GM19238 (cell line): Measurements from ENCODE around the gene PCDHB16.
"Not testable (repeated sequence)": the region's sequence is repeated elsewhere in the genome, so short reads cannot be mapped to it uniquely, and the experiment has no call there.

Experiments
- DNase-seq: peaks from one replicate; pipeline ENCODE4 v3.0.0; 2011; ENCODE audit warnings: low spot score; ENCODE audit not compliant: insufficient read length

Gene PCDHB16

GRCh38 chr5:141184117-141184855 lies 2.1 kb downstream of the PCDHB16 start:
- DNase-seq = not testable (repeated sequence)

GRCh38 chr5:141186897-141187512 lies 4.8 kb downstream of the PCDHB16 start, which contains the start of gene PCDHB9:
PCDHB9 (plus strand) TSS chr5:141187161; CDS start chr5:141187319, 158 bp downstream.
- no peak for DNase-seq

- DNase-seq = not testable (repeated sequence)
Measured at GRCh38 chr5:141188682-141189081, 6.5 kb downstream of the PCDHB16 start.

- DNase-seq = not testable (repeated sequence)
Measured at GRCh38 chr5:141189131-141189530, 6.9 kb downstream of the PCDHB16 start.

DNA sequence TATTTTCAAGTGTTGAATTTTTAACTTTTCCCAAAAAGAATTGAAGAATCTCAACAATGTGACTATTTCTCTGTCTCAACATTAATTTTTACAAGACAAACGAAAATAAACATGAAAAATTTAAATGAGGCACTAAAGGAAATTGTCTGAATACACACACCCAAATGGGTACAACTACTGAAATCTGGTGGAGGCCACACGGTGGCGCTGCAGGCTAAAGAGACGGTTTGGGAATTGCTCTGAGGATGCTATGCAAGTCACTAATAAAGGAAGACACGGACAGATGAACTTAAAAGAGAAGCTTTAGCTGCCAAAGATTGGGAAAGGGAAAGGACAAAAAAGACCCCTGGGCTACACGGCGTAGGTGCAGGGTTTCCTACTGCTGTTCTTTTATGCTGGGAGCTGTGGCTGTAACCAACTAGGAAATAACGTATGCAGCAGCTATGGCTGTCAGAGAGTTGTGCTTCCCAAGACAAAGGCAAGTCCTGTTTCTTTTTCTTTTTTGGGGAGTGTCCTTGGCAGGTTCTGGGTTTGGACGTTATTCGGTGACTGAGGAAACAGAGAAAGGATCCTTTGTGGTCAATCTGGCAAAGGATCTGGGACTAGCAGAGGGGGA lies 10.0 kb downstream of the PCDHB16 start, which contains the start of gene PCDHB10:
TSS of gene PCDHB10 (plus strand) at position 244 of the 616 bp plus-strand sequence. CDS start at position 444, 200 bp downstream.
- no peak for DNase-seq

- not testable (repeated sequence) for DNase-seq
Measured at GRCh38 chr5:141194332-141194731, 12.1 kb downstream of the PCDHB16 start.

GRCh38 chr5:141196363-141196762 lies 14.2 kb downstream of the PCDHB16 start:
- no peak for DNase-seq

DNA sequence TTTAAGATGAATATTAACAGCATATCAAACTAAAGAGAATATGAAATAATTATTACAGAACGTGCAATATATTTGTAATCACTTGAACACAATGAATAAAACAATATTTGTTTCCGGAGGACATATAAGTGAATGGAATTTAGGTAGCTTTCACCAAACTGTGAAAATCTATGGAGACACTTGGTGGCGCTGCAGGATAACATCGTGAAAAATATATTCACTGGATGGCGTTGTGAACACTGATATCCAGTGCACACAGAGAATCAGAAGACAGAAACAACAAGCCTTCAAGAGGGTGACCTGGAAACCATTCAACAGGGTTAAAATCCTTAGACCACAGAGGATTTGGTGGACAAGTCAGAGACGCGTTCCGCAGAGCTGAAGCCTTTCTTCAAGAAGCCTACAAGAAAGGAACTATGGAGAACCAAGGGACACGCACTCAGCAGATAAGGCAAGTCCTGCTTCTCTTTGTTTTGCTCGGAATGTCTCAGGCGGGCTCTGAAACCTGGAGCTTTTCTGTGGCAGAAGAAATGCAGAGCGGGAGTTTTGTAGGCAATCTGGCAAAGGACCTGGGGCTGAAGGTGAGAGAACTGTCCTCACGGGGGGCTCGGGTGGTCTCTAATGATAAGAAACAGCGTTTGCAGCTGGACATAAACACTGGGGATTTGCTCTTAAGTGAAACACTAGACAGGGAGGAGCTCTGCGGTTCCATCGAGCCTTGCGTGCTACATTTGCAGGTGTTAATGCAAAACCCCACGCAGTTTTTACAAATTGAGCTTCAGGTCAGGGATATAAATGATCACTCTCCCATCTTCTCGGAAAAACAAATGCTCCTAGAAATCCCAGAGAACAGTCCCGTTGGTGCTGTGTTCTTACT lies 17.4 kb downstream of the PCDHB16 start, which contains the start of gene PCDHB11:
TSS of gene PCDHB11 (plus strand) at position 269 of the 877 bp plus-strand sequence. CDS start at position 417, 148 bp downstream.
- no peak for DNase-seq

DNA sequence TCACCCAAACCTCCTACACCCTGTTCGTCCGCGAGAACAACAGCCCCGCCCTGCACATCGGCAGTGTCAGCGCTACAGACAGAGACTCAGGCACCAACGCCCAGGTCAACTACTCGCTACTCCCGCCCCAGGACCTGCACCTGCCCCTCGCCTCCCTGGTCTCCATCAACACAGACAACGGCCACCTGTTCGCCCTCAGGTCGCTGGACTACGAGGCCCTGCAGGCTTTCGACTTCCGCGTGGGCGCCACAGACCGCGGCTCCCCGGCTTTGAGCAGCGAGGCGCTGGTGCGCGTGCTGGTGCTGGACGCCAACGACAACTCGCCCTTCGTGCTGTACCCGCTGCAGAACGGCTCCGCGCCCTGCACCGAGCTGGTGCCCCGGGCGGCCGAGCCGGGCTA lies 18.9 kb downstream of the PCDHB16 start:
- not testable (repeated sequence) for DNase-seq

DNA sequence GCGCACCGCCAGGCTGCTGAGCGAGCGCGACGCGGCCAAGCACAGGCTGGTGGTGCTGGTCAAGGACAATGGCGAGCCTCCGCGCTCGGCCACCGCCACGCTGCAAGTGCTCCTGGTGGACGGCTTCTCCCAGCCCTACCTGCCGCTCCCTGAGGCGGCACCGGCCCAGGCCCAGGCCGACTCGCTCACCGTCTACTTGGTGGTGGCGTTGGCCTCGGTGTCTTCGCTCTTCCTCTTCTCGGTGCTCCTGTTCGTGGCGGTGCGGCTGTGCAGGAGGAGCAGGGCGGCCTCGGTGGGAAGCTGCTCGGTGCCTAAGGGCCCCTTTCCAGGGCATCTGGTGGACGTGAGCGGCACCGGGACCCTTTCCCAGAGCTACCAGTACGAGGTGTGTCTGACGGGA lies 19.5 kb downstream of the PCDHB16 start:
- not testable (repeated sequence) for DNase-seq

DNA sequence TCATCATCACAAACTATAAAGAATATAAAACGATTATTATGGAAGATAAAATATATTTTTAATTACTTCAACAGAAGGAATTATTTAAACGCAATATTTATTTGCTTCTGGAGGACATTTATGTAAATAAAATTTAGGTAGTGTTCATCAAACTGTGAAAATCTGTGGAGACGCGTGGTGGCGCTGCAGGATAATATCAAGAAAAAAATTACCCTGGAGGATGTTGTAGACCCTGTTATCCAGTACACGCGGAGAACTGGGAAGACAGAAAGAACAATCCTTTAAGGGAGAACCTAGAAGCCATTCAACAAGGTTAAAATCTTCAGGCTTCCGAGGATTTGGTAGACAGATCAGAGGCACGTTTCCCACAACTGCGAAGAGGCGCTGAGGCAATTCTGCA lies 26.3 kb downstream of the PCDHB16 start, which contains the start of gene PCDHB12:
TSS of gene PCDHB12 (plus strand) at position 242 of the 400 bp plus-strand sequence. CDS start 189 bp downstream, outside the sequence.
- no peak for DNase-seq

DNA sequence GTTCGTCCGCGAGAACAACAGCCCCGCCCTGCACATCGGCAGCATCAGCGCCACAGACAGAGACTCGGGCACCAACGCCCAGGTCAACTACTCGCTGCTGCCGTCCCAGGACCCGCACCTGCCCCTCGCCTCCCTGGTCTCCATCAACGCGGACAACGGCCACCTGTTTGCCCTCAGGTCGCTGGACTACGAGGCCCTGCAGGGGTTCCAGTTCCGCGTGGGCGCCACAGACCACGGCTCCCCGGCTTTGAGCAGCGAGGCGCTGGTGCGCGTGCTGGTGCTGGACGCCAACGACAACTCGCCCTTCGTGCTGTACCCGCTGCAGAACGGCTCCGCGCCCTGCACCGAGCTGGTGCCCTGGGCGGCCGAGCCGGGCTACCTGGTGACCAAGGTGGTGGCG lies 28.1 kb downstream of the PCDHB16 start:
- DNase-seq = not testable (repeated sequence)

GRCh38 chr5:141210849-141211248 lies 28.7 kb downstream of the PCDHB16 start:
- not testable (repeated sequence) for DNase-seq

DNA sequence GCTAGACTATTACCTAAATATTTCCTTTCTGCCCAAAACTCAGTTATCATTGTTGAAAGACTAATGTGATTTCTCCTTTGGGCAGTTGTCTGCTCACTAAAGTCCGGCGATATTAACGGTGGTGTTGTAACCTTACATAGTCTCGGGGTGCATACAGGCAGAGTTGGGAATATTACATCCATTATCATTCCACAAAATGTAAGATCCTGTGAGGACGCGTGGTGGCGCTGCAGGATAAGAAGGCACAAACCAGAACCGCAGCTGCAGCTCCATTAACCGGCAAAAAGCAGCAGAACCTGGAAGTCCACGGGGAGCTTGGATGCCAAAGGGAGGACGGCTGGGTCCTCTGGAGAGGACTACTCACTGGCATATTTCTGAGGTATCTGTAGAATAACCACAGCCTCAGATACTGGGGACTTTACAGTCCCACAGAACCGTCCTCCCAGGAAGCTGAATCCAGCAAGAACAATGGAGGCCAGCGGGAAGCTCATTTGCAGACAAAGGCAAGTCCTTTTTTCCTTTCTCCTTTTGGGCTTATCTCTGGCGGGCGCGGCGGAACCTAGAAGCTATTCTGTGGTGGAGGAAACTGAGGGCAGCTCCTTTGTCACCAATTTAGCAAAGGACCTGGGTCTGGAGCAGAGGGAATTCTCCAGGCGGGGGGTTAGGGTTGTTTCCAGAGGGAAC lies 31.6 kb downstream of the PCDHB16 start, which contains the start of gene PCDHB13:
TSS of gene PCDHB13 (plus strand) at position 264 of the 684 bp plus-strand sequence. CDS start at position 469, 205 bp downstream.
- DNase-seq = not testable (repeated sequence)

GRCh38 chr5:141214583-141214982 lies 32.4 kb downstream of the PCDHB16 start:
- DNase-seq = not testable (repeated sequence)

DNA sequence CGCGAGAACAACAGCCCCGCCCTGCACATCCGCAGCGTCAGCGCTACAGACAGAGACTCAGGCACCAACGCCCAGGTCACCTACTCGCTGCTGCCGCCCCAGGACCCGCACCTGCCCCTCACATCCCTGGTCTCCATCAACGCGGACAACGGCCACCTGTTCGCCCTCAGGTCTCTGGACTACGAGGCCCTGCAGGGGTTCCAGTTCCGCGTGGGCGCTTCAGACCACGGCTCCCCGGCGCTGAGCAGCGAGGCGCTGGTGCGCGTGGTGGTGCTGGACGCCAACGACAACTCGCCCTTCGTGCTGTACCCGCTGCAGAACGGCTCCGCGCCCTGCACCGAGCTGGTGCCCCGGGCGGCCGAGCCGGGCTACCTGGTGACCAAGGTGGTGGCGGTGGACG lies 33.3 kb downstream of the PCDHB16 start:
- not testable (repeated sequence) for DNase-seq

- not testable (repeated sequence) for DNase-seq
Measured at GRCh38 chr5:141216035-141216434, 33.8 kb downstream of the PCDHB16 start.

- no peak for DNase-seq
Measured at GRCh38 chr5:141223112-141223783, 41.1 kb downstream of the PCDHB16 start, which contains the start of gene PCDHB14. PCDHB14 (plus strand) TSS chr5:141223343; CDS start chr5:141223506, 163 bp downstream.

DNA sequence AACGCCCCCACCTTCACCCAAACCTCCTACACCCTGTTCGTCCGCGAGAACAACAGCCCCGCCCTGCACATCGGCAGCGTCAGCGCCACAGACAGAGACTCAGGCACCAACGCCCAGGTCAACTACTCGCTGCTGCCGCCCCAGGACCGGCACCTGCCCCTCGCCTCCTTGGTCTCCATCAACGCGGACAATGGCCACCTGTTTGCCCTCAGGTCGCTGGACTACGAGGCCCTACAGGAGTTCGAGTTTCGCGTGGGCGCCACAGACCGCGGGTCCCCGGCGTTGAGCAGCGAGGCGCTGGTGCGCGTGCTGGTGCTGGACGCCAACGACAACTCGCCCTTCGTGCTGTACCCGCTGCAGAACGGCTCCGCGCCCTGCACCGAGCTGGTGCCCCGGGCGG lies 42.7 kb downstream of the PCDHB16 start:
- not testable (repeated sequence) for DNase-seq
